Endothelial cell of umbilical vein (primary cell): Measurements from ENCODE around the gene CHST8. TPM values are rescaled to one million over a fixed set of nuclear protein-coding genes. Genes with fewer than 3 reads are reported as not detected.

Experiments used
- BruUV-seq: library from RNA; stranded (reverse); fragments of 400-500 nt; replicated peaks from 2 replicates; lab custom pipeline; 2021; lab: Mats Ljungman, UMichigan
- CTCF ChIA-PET: fragments of 300-600, 350-600 bp; sonication (Branson Sonifier 250); formaldehyde crosslinking; loops from one replicate; lab custom pipeline; 2021; ENCODE audit warnings: antibody characterized with exemption, inconsistent platforms; lab: Charles Lee
- POLR2A ChIA-PET: fragments of 300-600, 350-600 bp; sonication (Branson Sonifier 250); formaldehyde crosslinking; loops from one replicate; lab custom pipeline; 2021; ENCODE audit warnings: antibody characterized with exemption, inconsistent platforms; lab: Charles Lee
- DNase-seq: peaks from one replicate; pipeline ENCODE4 v3.0.0-alpha.2; 2011; ENCODE audit warnings: low read depth, low spot score
- FAIRE-seq: peaks from 2 replicates; lab custom pipeline; 2011; peaks lifted over from hg19 to GRCh38; lab: Jason Lieb, UNC
- H2AFZ ChIP-seq: 2 replicates; pipeline ENCODE4 v1.6.0; 2012; ENCODE audit warnings: low read depth, low read length, control low read depth, inconsistent platforms
- H3K27ac ChIP-seq: 2 replicates; pipeline ENCODE4 v1.5.1; 2011; ENCODE audit warnings: low read depth, mild to moderate bottlenecking, control low read depth, low read length, moderate library complexity; ENCODE audit not compliant: insufficient read depth
- H3K27me3 ChIP-seq, 2 experiments: 2 replicates each; pipeline versions ENCODE4 v1.6.0 to v1.6.1; 2011; ENCODE audit warnings: low read length in 2 of 2, mixed read lengths in 1 of 2; ENCODE audit not compliant: control insufficient read depth in 2 of 2, insufficient read depth in 2 of 2
- H3K36me3 ChIP-seq, 2 experiments: 2 replicates in 1 of 2; 3 replicates in 1 of 2; pipeline ENCODE4 v1.5.1; 2011; ENCODE audit warnings: low read length in 2 of 2, mild to moderate bottlenecking in 1 of 2, moderate library complexity in 1 of 2; ENCODE audit not compliant: control insufficient read depth in 2 of 2, insufficient read depth in 2 of 2; ENCODE audit errors: extremely low read depth in 1 of 2
- H3K4me1 ChIP-seq: 3 replicates; pipeline ENCODE4 v1.5.1; 2011; ENCODE audit warnings: mild to moderate bottlenecking, low read length; ENCODE audit not compliant: control insufficient read depth, insufficient read depth; ENCODE audit errors: extremely low read depth
- H3K4me2 ChIP-seq: 2 replicates; pipeline ENCODE4 v1.6.1; 2011; ENCODE audit warnings: low read length, control low read depth, mixed read lengths; ENCODE audit not compliant: insufficient read depth
- H3K4me3 ChIP-seq, 3 experiments: fragments of 200-600 bp in 1 of 3; sonication (generic), shearing (Covaris generic) in 1 of 3; replicated peaks in 1 of 3; 2 replicates each; pipeline ENCODE4 v1.5.1; 2011 to 2016; ENCODE audit warnings: control low read depth in 3 of 3, low read length in 3 of 3, mild to moderate bottlenecking in 2 of 3, inconsistent platforms in 1 of 3, low read depth in 1 of 3, moderate library complexity in 1 of 3; ENCODE audit not compliant: insufficient read depth in 1 of 3
- H3K79me2 ChIP-seq: 2 replicates; pipeline ENCODE4 v1.6.0; 2012; ENCODE audit warnings: low read length, inconsistent platforms; ENCODE audit not compliant: control insufficient read depth, insufficient read depth
- H3K9ac ChIP-seq: replicated peaks from 2 replicates; pipeline ENCODE3; 2011; ENCODE audit warnings: low read length, control low read depth; ENCODE audit not compliant: insufficient read depth; ENCODE audit errors: extremely low read depth
- H3K9me1 ChIP-seq: replicated peaks from 3 replicates; pipeline ENCODE4 v1.6.0; 2011; ENCODE audit warnings: mild to moderate bottlenecking, low read length; ENCODE audit not compliant: control insufficient read depth, insufficient read depth; ENCODE audit errors: extremely low read depth
- H3K9me3 ChIP-seq: replicated peaks from 2 replicates; pipeline ENCODE4 v1.5.1; 2012; ENCODE audit warnings: low read length, inconsistent platforms; ENCODE audit not compliant: control insufficient read depth, insufficient read depth
- H4K20me1 ChIP-seq: replicated peaks from 2 replicates; pipeline ENCODE3; 2011; ENCODE audit warnings: mild to moderate bottlenecking, low read length; ENCODE audit not compliant: control insufficient read depth, insufficient read depth; ENCODE audit errors: extremely low read depth
- EZH2 ChIP-seq: IDR thresholded peaks from 2 replicates; pipeline ENCODE4 v1.6.1; 2012; ENCODE audit warnings: borderline replicate concordance, low read depth, mild to moderate bottlenecking, moderate library complexity, low read length, inconsistent platforms; ENCODE audit not compliant: severe bottlenecking
- FOS ChIP-seq: IDR thresholded peaks from 2 replicates; pipeline ENCODE4 v1.6.1; 2011; ENCODE audit warnings: mild to moderate bottlenecking, low read length, moderate library complexity, borderline replicate concordance; ENCODE audit not compliant: insufficient read depth
- GATA2 ChIP-seq: IDR thresholded peaks from 2 replicates; pipeline ENCODE4 v1.7.0; 2011; ENCODE audit warnings: low read depth, mild to moderate bottlenecking, moderate library complexity, mixed read lengths, low read length; ENCODE audit not compliant: insufficient read length, insufficient read depth
- JUN ChIP-seq: IDR thresholded peaks from 2 replicates; pipeline ENCODE4 v1.6.1; 2011; ENCODE audit warnings: borderline replicate concordance, low read depth; ENCODE audit not compliant: insufficient read length, insufficient read depth
- MYC ChIP-seq: IDR thresholded peaks from one replicate; pipeline ENCODE4 v1.6.1; 2011; ENCODE audit warnings: mild to moderate bottlenecking, low read depth, low read length
- POLR2A ChIP-seq: IDR thresholded peaks from 2 replicates; pipeline ENCODE4 v1.6.1; 2012; ENCODE audit warnings: low read depth, mild to moderate bottlenecking, control low read depth, low read length
- POLR2AphosphoS5 ChIP-seq: IDR thresholded peaks from 2 replicates; pipeline ENCODE4 v1.6.1; 2012; ENCODE audit warnings: low read depth, mild to moderate bottlenecking, control low read depth, low read length, moderate library complexity; ENCODE audit not compliant: insufficient read depth
- dilution Hi-C: fragments of 300-500 bp; cut with MboI; formaldehyde crosslinking; loops from one replicate; pipeline ENCODE4 v1.15.0; 2019; ENCODE audit warnings: low sequenced_read_pairs; ENCODE audit not compliant: extremely low pct_ligation_motif_present
- intact Hi-C: fragments of 100-400 bp; cut with micrococcal nuclease; formaldehyde crosslinking; loops from one replicate; pipeline ENCODE4 v1.10.0; 2022
- polyA plus RNA-seq, 4 experiments: library from polyadenylated mRNA; depleted of rRNA in 3 of 4; stranded (reverse) in 3 of 4; unstranded in 1 of 4; fragments of >200 nt; gene quantifications; 2 replicates each; pipeline versions ENCODE4 v1.2.1 to v1.2.3, GENCODE V29; 2011 to 2012; ENCODE audit warnings: missing spikeins in 1 of 4
- total RNA-seq: library from RNA; stranded (reverse); gene quantifications from 2 replicates; pipeline ENCODE4 v1.2.3, GENCODE V29; 2021
- TF ChIP-seq, protein P1 (sequence below): IDR thresholded peaks from 2 replicates; pipeline ENCODE4 v1.6.1; 2011; ENCODE audit not compliant: insufficient read depth, insufficient read length
- TF ChIP-seq, protein P2 (sequence below), 2 donors: IDR thresholded peaks; 1 replicate in 1 of 2; 2 replicates in 1 of 2; pipeline ENCODE4 v1.5.1; 2011; ENCODE audit warnings: low read length in 2 of 2, mild to moderate bottlenecking in 2 of 2, moderate library complexity in 2 of 2, control low read depth in 1 of 2, inconsistent platforms in 1 of 2, low read depth in 1 of 2; ENCODE audit not compliant: insufficient read depth in 1 of 2; ENCODE audit errors: extremely low read depth in 1 of 2

CHST8 gene
- total and polyA plus RNA-seq, 2 donors (not counting 3 experiments of a cell fraction or from before 2014, with no cell fraction given), result not detected

DNA sequence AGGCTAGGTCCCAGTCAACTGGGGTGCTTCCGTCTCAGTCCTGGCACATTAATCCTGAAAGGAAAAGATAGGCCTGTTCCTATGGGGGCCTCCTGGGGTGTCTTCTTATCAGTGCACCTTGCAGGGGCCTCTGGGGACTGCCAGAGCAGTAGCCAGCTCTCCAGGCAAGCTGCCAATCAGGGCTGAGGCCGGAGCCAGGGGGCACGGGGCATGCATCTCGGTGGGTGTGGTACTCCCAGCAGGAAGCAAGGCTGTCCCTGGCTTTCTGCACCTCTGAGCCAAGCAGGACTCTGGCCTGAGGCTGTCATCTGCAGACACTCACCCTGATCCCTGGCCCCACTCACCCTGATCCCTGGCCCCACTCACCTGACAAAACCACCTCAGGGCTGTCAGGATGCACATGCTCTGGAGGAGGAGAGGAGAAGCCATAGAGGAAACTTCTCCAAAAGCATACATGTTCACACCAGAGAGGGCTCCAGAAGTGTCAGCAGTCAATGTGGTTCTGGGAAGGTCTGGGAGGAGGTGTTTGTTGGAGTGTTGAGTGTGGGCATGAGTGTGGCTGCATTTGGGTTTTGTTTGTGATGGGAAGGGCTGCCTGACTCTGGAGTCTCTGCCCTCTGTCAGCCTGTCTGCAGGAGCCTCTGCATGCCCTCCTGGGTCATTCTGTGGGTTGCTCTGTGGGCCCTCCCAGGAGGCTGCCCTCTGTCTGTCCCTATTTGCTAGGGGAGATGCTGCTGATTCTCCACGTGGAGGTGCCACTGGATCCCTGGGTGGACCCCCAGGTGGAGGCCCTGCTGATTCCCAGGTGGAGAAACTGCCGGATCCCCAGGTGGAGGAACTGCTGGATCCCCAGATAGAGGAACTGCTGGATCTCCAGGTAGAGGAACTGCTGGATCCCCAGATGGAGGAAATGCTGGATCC lies 152.2 kb downstream of the CHST8 start:
- no peaks in the 10 kb centered on the region for H3K79me2 ChIP-seq
- H3K4me2 ChIP-seq, result no peak overlapping the region
- ChIA-PET POLR2A (no interaction called here), CTCF (interaction anchor here (1.6 to 8.7 kb wide), 3 partner anchors 322 to 358 kb away, joined by 5 to 200 read pairs (median 12); no protein-coding TSS in a partner anchor)
- H3K4me1 ChIP-seq, result no peaks in the 10 kb centered on the region
- H3K9me3 ChIP-seq, result no peaks in the 10 kb centered on the region
- no peaks in the 10 kb centered on the region for H3K9me1 ChIP-seq
- dilution Hi-C loops, result no loop called here
- H3K36me3 ChIP-seq, result no peaks in the 10 kb centered on the region
- H3K27me3 ChIP-seq, result peaks cover 0 to 4% of the 10 kb centered on the region in 2 experiments
- no TSS peak for BruUV-seq
- H2AFZ ChIP-seq, result no peak overlapping the region
- no peaks in the 10 kb centered on the region for H4K20me1 ChIP-seq
- DNase-seq (no peak), FAIRE-seq (no peak)
- intact Hi-C loops, result no loop called here
- no peak overlapping the region for H3K4me3 ChIP-seq
- TF ChIP-seq JUN (no peak), POLR2A (no peak), FOS (no peak), MYC (no peak), EZH2 (no peak), GATA2 (no peak), POLR2AphosphoS5 (no peak)
- TF ChIP-seq, protein P1, sequence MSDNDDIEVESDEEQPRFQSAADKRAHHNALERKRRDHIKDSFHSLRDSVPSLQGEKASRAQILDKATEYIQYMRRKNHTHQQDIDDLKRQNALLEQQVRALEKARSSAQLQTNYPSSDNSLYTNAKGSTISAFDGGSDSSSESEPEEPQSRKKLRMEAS, result no peak
- TF ChIP-seq, protein P2, sequence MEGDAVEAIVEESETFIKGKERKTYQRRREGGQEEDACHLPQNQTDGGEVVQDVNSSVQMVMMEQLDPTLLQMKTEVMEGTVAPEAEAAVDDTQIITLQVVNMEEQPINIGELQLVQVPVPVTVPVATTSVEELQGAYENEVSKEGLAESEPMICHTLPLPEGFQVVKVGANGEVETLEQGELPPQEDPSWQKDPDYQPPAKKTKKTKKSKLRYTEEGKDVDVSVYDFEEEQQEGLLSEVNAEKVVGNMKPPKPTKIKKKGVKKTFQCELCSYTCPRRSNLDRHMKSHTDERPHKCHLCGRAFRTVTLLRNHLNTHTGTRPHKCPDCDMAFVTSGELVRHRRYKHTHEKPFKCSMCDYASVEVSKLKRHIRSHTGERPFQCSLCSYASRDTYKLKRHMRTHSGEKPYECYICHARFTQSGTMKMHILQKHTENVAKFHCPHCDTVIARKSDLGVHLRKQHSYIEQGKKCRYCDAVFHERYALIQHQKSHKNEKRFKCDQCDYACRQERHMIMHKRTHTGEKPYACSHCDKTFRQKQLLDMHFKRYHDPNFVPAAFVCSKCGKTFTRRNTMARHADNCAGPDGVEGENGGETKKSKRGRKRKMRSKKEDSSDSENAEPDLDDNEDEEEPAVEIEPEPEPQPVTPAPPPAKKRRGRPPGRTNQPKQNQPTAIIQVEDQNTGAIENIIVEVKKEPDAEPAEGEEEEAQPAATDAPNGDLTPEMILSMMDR (IDR thresholded peaks at IDR 0.05; ENCODE audit: extremely low read depth in 1 of 2, insufficient read depth in 1 of 2, low read depth in 1 of 2, low read length in 2 of 2), result no peak
- no peak overlapping the region for H3K9ac ChIP-seq
- no peak overlapping the region for H3K27ac ChIP-seq
